ENCODE results near the gene NAP1L4. TPM values are rescaled to one million over a fixed set of nuclear protein-coding genes. Genes with fewer than 3 reads are reported as not detected.
A peak's percentile ranks its signal among the peaks of the same experiment; 100 is the strongest.

Gene NAP1L4
- 263 and 272 TPM in 2 replicates for total RNA-seq

GRCh38 chr11:2992234-2992996 is at the start of gene NAP1L4:
Gene NAP1L4, minus strand, starts transcription at chr11:2992329. Its CDS starts 13,109 bp downstream, at chr11:2979220.
- Mint-ChIP-seq H3K27ac (peak within 1 kb of the TSS; percentile 99), H3K27me3 (no peaks in the 10 kb centered on the region), H3K9me3 (no peaks in the 10 kb centered on the region), H3K4me3 (peak within 1 kb of the TSS; percentile 98), H3K36me3 (ENCODE audit: low read depth) (peaks cover 31% of the 10 kb centered on the region), H3K4me1 (peaks cover 30% of the 10 kb centered on the region)
- peak; percentile 99 for DNase-seq
- intact Hi-C loops (cut with micrococcal nuclease), result loop anchor here (1.0 to 5.0 kb wide), 4 partner anchors 22 to 100 kb away; partner anchors contain the start of gene CARS1

DNA sequence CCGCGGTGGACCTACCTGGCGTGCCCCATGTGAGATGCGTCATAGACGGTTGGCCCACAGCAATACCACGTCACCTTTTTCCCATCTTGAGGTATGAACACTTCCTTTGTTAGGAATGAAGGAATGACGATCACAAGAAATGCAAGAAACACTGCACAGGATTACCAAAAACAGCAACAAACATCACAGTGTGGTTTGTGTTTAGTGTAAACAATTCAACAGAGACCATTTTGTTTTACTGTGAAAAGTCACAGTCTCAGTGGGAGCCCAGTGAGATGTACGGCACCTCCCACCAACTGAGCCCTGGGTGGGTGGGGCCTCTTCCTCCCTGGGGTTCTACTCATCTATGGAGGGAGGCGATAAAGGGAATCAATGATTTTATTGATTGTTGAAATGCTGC is 48.8 kb upstream of the NAP1L4 start:
- Mint-ChIP-seq H3K9me3 (no peaks in the 10 kb centered on the region), H3K27me3 (no peaks in the 10 kb centered on the region), H3K27ac (no peak overlapping the region), H3K4me3 (no peak overlapping the region), H3K36me3 (ENCODE audit: low read depth) (peaks cover 52% of the 10 kb centered on the region), H3K4me1 (peaks cover 17% of the 10 kb centered on the region)
- intact Hi-C loops (cut with micrococcal nuclease), result no loop called here
- DNase-seq, result no peak

DNA sequence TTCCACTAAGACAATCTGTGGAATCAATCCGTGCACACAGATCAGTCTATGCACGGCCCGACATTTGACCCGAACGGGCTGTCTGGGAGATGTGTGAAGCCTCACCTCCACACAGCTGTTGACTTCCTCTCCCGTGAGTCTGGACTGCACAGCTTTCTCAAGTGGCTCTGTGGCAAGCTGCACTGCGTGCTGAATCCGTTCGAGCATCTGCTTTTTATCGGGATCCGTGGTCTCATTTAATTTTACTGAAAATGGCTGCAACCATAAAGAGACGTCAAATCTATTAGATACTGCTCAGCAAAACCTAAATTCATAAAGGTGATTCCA is 45.8 kb upstream of the NAP1L4 start:
- intact Hi-C loops (cut with micrococcal nuclease), result loop anchor here (1.0 kb wide), 1 partner anchor 53 kb away; no protein-coding TSS in a partner anchor

DNA sequence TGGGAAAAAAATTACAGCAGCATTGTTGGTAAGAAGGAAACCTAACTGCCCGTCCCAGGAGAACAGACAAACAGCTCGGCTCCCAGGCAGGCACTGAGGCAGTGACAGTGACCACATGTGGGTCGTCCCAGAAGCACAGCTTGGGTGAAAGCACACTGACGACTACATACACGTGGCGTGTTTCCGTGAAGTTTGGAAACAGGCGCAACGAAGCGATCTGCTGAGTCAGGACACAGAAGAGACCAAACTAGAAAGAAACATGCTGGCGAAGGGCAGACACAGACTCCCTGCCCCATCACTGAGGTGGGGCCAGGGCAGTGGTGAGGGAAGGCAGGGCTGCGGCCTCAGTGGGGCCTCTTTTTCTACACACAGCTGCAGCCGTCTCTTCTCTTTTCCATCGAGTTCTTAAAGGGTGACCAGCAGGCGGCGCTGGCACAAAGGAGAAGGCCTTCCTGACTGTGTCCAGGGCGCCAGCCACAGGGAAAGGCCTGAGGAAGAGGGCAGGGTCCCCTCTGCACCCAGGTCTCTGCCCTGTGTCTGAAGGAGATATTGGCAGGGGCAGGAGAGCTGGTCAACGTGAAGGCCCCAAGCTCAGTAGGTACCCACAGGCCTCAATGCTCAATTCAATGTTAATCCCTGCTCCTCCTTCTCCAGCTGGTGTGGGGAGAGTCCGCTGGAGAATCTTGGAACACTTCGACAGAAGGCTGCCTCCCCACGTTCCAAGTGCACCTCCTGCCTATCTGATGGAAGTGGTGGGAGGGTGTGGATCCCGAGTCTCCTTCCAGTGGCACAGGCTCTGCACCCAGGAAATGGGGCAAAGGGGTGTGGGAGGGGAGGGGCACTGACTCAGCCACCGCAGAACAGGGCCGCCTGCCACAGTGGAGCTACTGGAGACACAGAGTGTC is 45.2 kb upstream of the NAP1L4 start:
- H3K27me3 Mint-ChIP-seq, result no peaks in the 10 kb centered on the region
- peaks cover 57% of the 10 kb centered on the region for H3K36me3 Mint-ChIP-seq (ENCODE audit: low read depth)
- H3K4me1 Mint-ChIP-seq, result peaks cover 20% of the 10 kb centered on the region
- peak overlapping the region; percentile 37 for H3K27ac Mint-ChIP-seq
- intact Hi-C loops (cut with micrococcal nuclease), result loop anchor here (1.0 kb wide), 1 partner anchor 54 kb away; no protein-coding TSS in a partner anchor
- no peaks in the 10 kb centered on the region for H3K9me3 Mint-ChIP-seq
- no peak overlapping the region for H3K4me3 Mint-ChIP-seq
- peak; percentile 82 for DNase-seq

More for the DNA sequence above, 45.8 kb upstream of the NAP1L4 start:
- H3K4me1 Mint-ChIP-seq, result peaks cover 17% of the 10 kb centered on the region
- H3K27ac Mint-ChIP-seq, result no peak overlapping the region
- no peaks in the 10 kb centered on the region for H3K27me3 Mint-ChIP-seq
- H3K9me3 Mint-ChIP-seq, result no peaks in the 10 kb centered on the region
- no peak for DNase-seq
- H3K36me3 Mint-ChIP-seq (ENCODE audit: low read depth), result peaks cover 52% of the 10 kb centered on the region
- H3K4me3 Mint-ChIP-seq, result no peak overlapping the region

DNA sequence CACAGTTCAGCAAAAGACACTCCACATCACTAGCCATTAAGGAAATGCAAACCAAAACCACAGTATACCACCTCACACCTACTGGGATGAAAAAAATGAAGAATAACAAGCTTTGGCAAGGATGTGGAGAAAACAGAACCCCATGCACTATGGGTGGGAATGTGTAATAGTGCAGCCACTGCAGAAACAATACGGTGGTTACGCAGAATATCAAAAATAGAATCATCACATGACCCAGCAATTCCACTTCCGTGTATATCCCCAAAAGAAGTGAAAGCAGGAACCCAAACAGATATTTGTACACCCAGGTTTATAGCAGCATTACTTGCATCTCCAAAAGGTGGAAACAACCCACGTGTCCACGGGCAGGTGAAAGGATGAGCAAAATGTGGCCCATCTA is 44.3 kb upstream of the NAP1L4 start:
- Mint-ChIP-seq H3K27ac (no peak overlapping the region), H3K4me3 (no peak overlapping the region), H3K9me3 (no peaks in the 10 kb centered on the region), H3K4me1 (peaks cover 18% of the 10 kb centered on the region), H3K36me3 (ENCODE audit: low read depth) (peaks cover 57% of the 10 kb centered on the region), H3K27me3 (no peaks in the 10 kb centered on the region)
- DNase-seq, result no peak
- intact Hi-C loops (cut with micrococcal nuclease), result no loop called here

DNA sequence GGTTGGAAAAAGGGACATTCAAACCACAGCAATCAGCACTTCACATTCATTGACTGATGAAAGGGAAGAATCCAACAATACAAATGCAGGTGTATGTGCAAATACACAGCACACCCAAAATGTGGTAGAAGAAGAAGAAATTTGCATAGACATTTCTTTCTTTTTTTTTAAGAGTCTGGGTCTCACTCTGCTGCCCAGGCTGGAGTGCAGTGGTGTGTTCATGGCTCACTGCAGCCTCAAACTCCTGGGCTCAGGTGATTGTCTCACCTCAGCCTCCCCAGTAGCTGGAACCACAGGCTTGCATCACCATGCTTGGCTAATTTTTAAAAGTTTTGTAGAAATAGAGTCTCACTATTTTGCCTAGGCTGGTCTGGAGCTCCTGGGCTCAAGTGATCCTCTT is 43.2 kb upstream of the NAP1L4 start:
- Mint-ChIP-seq H3K27ac (no peak overlapping the region), H3K27me3 (no peaks in the 10 kb centered on the region), H3K36me3 (ENCODE audit: low read depth) (peaks cover 64% of the 10 kb centered on the region), H3K4me3 (no peak overlapping the region), H3K9me3 (no peaks in the 10 kb centered on the region), H3K4me1 (peaks cover 29% of the 10 kb centered on the region)
- intact Hi-C loops (cut with micrococcal nuclease), result no loop called here
- DNase-seq, result no peak

GRCh38 chr11:3030289-3031070 is 38.4 kb upstream of the NAP1L4 start:
- Mint-ChIP-seq H3K27me3 (no peaks in the 10 kb centered on the region), H3K27ac (peak overlapping the region; percentile 22), H3K4me1 (peaks cover 15% of the 10 kb centered on the region), H3K4me3 (no peak overlapping the region), H3K36me3 (ENCODE audit: low read depth) (peaks cover 66% of the 10 kb centered on the region), H3K9me3 (no peaks in the 10 kb centered on the region)
- no peak for DNase-seq
- intact Hi-C loops (cut with micrococcal nuclease), result no loop called here

GRCh38 chr11:3028813-3029212 is 36.7 kb upstream of the NAP1L4 start:
- peaks cover 66% of the 10 kb centered on the region for H3K36me3 Mint-ChIP-seq (ENCODE audit: low read depth)
- intact Hi-C loops (cut with micrococcal nuclease), result no loop called here
- no peak for DNase-seq
- peaks cover 15% of the 10 kb centered on the region for H3K4me1 Mint-ChIP-seq
- H3K27ac Mint-ChIP-seq, result peak overlapping the region; percentile 8
- H3K4me3 Mint-ChIP-seq, result no peak overlapping the region
- H3K27me3 Mint-ChIP-seq, result no peaks in the 10 kb centered on the region
- no peaks in the 10 kb centered on the region for H3K9me3 Mint-ChIP-seq

DNA sequence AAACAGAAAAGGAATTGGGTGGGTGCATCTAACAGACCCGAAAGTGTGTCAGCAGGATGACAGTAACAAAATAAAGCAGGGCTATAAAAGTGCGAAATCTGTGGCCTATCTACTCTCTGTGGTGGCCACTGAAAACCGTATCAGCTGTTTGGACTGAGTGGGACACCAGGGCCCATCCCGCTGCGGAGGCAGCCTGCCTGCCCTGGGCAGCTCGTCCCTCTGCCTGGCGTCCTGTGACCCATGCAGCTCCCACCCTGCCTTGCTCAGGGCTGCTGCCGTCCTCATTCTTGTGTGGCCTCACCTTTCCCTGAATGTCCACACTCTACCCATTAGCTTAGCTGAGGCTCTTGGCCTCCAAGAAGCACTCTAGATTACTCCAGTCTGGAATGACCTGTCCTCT is 34.7 kb upstream of the NAP1L4 start:
- DNase-seq, result no peak
- Mint-ChIP-seq H3K27ac (no peak overlapping the region), H3K36me3 (ENCODE audit: low read depth) (peaks cover 65% of the 10 kb centered on the region), H3K9me3 (no peaks in the 10 kb centered on the region), H3K4me1 (peaks cover 32% of the 10 kb centered on the region), H3K27me3 (no peaks in the 10 kb centered on the region), H3K4me3 (no peak overlapping the region)
- intact Hi-C loops (cut with micrococcal nuclease), result no loop called here

DNA sequence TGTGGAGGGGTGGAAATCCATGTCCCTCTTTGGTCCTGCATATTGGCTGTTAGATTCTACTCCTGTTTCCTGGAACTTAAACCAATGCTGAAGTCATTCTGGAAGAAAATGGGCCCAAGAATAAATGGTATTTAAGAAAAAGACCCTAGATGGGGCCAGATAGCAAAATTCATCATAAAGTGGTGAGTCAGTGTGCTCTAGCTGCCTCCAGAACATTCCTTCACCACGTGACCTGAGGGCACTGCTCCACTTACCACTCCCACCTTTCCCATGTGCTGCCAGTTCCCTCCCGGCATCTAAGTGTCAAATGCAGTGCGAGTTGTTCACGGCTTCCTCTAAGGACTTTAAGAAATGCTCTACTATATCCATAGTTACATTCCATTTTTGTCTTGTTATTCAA is 30.9 kb upstream of the NAP1L4 start:
- Mint-ChIP-seq H3K4me1 (peaks cover 30% of the 10 kb centered on the region), H3K9me3 (no peaks in the 10 kb centered on the region), H3K4me3 (peak overlapping the region; percentile 50), H3K27me3 (no peaks in the 10 kb centered on the region), H3K27ac (peak overlapping the region; percentile 84), H3K36me3 (ENCODE audit: low read depth) (peaks cover 53% of the 10 kb centered on the region)
- DNase-seq, result no peak
- intact Hi-C loops (cut with micrococcal nuclease), result loop anchor here (1.0 kb wide), 1 partner anchor 9 kb away; no protein-coding TSS in a partner anchor

DNA sequence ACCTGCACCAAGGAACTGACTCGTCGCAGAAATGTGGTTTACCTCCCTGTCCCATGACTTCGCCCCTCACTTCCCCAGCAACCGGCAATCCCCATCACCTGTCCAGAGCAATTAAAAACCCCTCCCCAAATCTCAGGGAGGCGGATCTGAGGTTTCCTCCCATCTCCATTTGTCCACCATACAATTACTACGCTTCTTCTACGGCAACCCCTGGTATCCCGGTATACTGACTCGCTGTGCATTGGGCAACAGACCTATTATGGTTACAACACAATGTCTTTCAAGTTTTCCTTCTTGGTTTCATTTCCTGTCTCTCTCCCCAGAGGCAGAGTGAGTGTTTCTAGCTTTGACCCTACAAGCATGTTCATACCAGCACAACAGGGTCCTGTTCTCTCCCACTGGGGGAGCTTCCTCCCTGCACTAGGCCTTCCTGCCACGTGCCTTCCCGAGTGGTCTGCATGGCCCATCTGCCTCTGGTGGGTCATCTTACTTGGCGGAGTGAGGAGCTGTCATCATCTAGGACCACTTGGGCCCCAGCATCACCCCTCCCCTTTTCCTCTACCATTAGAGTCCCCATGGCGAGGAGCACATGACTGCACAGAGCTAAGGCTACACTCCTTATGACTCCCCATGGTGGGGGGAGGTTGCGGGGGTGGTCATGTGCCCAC is 30.3 kb upstream of the NAP1L4 start:
- peak; percentile 71 for DNase-seq
- Mint-ChIP-seq H3K9me3 (no peaks in the 10 kb centered on the region), H3K4me3 (peak overlapping the region; percentile 50), H3K27ac (peak overlapping the region; percentile 84), H3K4me1 (peaks cover 30% of the 10 kb centered on the region), H3K27me3 (no peaks in the 10 kb centered on the region), H3K36me3 (ENCODE audit: low read depth) (peaks cover 56% of the 10 kb centered on the region)
- intact Hi-C loops (cut with micrococcal nuclease), result loop anchor here (1.0 kb wide), 1 partner anchor 8 kb away; no protein-coding TSS in a partner anchor

DNA sequence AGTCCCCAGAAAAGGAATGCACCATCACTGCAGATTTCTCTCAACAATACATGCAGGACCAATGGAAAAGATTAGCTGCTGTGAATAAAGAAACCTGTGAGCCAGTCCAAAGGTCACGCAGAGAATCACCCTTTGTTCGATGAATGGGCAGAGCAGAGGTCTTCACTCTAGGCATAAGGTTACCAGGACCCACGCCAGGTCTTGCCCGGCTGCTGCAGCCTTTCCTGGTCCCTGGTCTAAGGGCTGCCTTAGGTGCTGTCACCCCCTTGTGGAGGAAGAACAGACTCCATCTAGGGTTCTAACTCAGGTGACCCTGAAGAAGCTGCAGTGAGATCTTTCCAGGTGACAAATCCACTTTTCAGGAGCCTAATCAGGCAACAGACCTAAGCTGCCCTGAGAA is 29.0 kb upstream of the NAP1L4 start:
- peaks cover 60% of the 10 kb centered on the region for H3K36me3 Mint-ChIP-seq (ENCODE audit: low read depth)
- peaks cover 34% of the 10 kb centered on the region for H3K4me1 Mint-ChIP-seq
- intact Hi-C loops (cut with micrococcal nuclease), result loop anchor here (1.0 kb wide), 1 partner anchor 46 kb away; no protein-coding TSS in a partner anchor
- H3K9me3 Mint-ChIP-seq, result no peaks in the 10 kb centered on the region
- no peak overlapping the region for H3K4me3 Mint-ChIP-seq
- no peaks in the 10 kb centered on the region for H3K27me3 Mint-ChIP-seq
- DNase-seq, result peak; percentile 84
- H3K27ac Mint-ChIP-seq, result no peak overlapping the region

- H3K4me1 Mint-ChIP-seq, result peaks cover 43% of the 10 kb centered on the region
- H3K36me3 Mint-ChIP-seq (ENCODE audit: low read depth), result peaks cover 63% of the 10 kb centered on the region
- H3K4me3 Mint-ChIP-seq, result no peak overlapping the region
- no peaks in the 10 kb centered on the region for H3K27me3 Mint-ChIP-seq
- no peaks in the 10 kb centered on the region for H3K9me3 Mint-ChIP-seq
- no peak overlapping the region for H3K27ac Mint-ChIP-seq
- DNase-seq, result no peak
- intact Hi-C loops (cut with micrococcal nuclease), result no loop called here
Measured at GRCh38 chr11:3020011-3020410, 27.9 kb upstream of the NAP1L4 start.
